Neural cell (in vitro differentiated cells): ENCODE results near the gene G6PD. TPM values are rescaled to one million over a fixed set of nuclear protein-coding genes. Genes with fewer than 3 reads are reported as not detected.
A peak's percentile ranks its signal among the peaks of the same experiment; 100 is the strongest.

Experiments used
- H2AFZ ChIP-seq: fragments of 200-600, 300-800 bp; sonication (generic), shearing (Covaris generic); 2 replicates; pipeline ENCODE4 v1.6.0; 2014; ENCODE audit warnings: low read depth, mild to moderate bottlenecking, antibody characterized with exemption, low read length, moderate library complexity
- H3F3A ChIP-seq: fragments of 200-600 bp; shearing (Covaris generic); 2 replicates; pipeline ENCODE4 v1.6.1; 2016; ENCODE audit warnings: mild to moderate bottlenecking, moderate library complexity, mixed read lengths, antibody characterized with exemption, low read length; ENCODE audit not compliant: insufficient read depth, poor library complexity, severe bottlenecking
- H3K27ac ChIP-seq: fragments of 200-600, 300-800 bp; sonication (generic), shearing (Covaris generic); 2 replicates; pipeline ENCODE4 v1.5.1; 2014; ENCODE audit warnings: mild to moderate bottlenecking, low read length, moderate library complexity
- H3K27me3 ChIP-seq: fragments of 300-800, 200-600 bp; sonication (generic), shearing (Covaris generic); 2 replicates; pipeline ENCODE4 v1.6.0; 2014; ENCODE audit warnings: mild to moderate bottlenecking, low read depth, low read length, moderate library complexity; ENCODE audit not compliant: insufficient read depth
- H3K36me3 ChIP-seq: fragments of 300-800, 200-600 bp; sonication (generic), shearing (Covaris generic); 2 replicates; pipeline ENCODE4 v1.5.1; 2014; ENCODE audit warnings: mild to moderate bottlenecking, antibody characterized with exemption, low read length, moderate library complexity; ENCODE audit not compliant: insufficient read depth
- H3K4me2 ChIP-seq: fragments of 300-800, 200-600 bp; sonication (generic), shearing (Covaris generic); 2 replicates; pipeline ENCODE4 v1.6.0; 2014; ENCODE audit warnings: mild to moderate bottlenecking, low read length
- H3K4me3 ChIP-seq: fragments of 300-800, 200-600 bp; sonication (generic), shearing (Covaris generic); 2 replicates; pipeline ENCODE4 v1.5.1; 2014; ENCODE audit warnings: mild to moderate bottlenecking, low read length, moderate library complexity
- H3K79me2 ChIP-seq: fragments of 200-600 bp; shearing (Covaris generic); replicated peaks from 2 replicates; pipeline ENCODE4 v1.6.0; 2014; ENCODE audit warnings: mild to moderate bottlenecking, low read length, moderate library complexity; ENCODE audit not compliant: insufficient read depth
- H3K9ac ChIP-seq: fragments of 300-800, 200-600 bp; sonication (generic), shearing (Covaris generic); 2 replicates; pipeline ENCODE4 v1.6.1; 2016; ENCODE audit warnings: mild to moderate bottlenecking, low read length, mixed read lengths
- H3K9me2 ChIP-seq: fragments of 200-600 bp; shearing (Covaris generic); 2 replicates; pipeline ENCODE4 v1.6.1; 2016; ENCODE audit warnings: mild to moderate bottlenecking, low read length, mixed read lengths; ENCODE audit not compliant: insufficient read depth
- H3K9me3 ChIP-seq: fragments of 200-600, 300-800 bp; sonication (generic), shearing (Covaris generic); 2 replicates; pipeline ENCODE4 v1.6.1; 2016; ENCODE audit warnings: mild to moderate bottlenecking, mixed run types, low read length, moderate library complexity, mixed read lengths
- H4K20me1 ChIP-seq: fragments of 200-600 bp; shearing (Covaris generic); 2 replicates; pipeline ENCODE4 v1.6.1; 2016; ENCODE audit warnings: mild to moderate bottlenecking, mixed run types; ENCODE audit not compliant: insufficient read depth
- CTCF ChIP-seq: fragments of 450-650 bp; IDR thresholded peaks from 2 replicates; pipeline ENCODE4 v1.5.1; 2014; ENCODE audit warnings: antibody characterized with exemption, mild to moderate bottlenecking, moderate library complexity; ENCODE audit not compliant: poor library complexity, severe bottlenecking
- EP300 ChIP-seq: fragments of 450-650 bp; conservative IDR thresholded peaks from 2 replicates; pipeline ENCODE4 v1.6.1; 2014; ENCODE audit warnings: antibody characterized with exemption, mild to moderate bottlenecking, moderate library complexity; ENCODE audit not compliant: poor library complexity, severe bottlenecking
- EZH2 ChIP-seq: fragments of 200-600, 300-800 bp; shearing (Covaris generic), sonication (generic); IDR thresholded peaks from 2 replicates; pipeline ENCODE4 v1.6.1; 2014; ENCODE audit warnings: antibody characterized with exemption, low read length, borderline replicate concordance, mild to moderate bottlenecking; ENCODE audit not compliant: insufficient read depth, poor library complexity, severe bottlenecking
- MXI1 ChIP-seq: fragments of 450-650 bp; conservative IDR thresholded peaks from 2 replicates; pipeline ENCODE4 v1.6.1; 2014; ENCODE audit warnings: antibody characterized with exemption, mild to moderate bottlenecking; ENCODE audit not compliant: poor library complexity, severe bottlenecking
- POLR2AphosphoS5 ChIP-seq: IDR thresholded peaks from 2 replicates; pipeline ENCODE4 v1.6.1; 2012
- RAD21 ChIP-seq: fragments of 450-650 bp; conservative IDR thresholded peaks from 2 replicates; pipeline ENCODE4 v1.6.1; 2014; ENCODE audit warnings: antibody characterized with exemption, mild to moderate bottlenecking, moderate library complexity
- REST ChIP-seq: IDR thresholded peaks from 2 replicates; pipeline ENCODE4 v1.6.1; 2012; ENCODE audit warnings: borderline replicate concordance
- SMC3 ChIP-seq: fragments of 450-650 bp; conservative IDR thresholded peaks from 2 replicates; pipeline ENCODE4 v1.6.1; 2014; ENCODE audit warnings: antibody characterized with exemption, mild to moderate bottlenecking, moderate library complexity; ENCODE audit not compliant: poor library complexity
- TAF1 ChIP-seq: IDR thresholded peaks from 2 replicates; pipeline ENCODE4 v1.6.1; 2012; ENCODE audit warnings: low read depth
- polyA plus RNA-seq: library from polyadenylated mRNA; depleted of rRNA; stranded (reverse); fragments of >200 nt; gene quantifications from 2 replicates; pipeline ENCODE4 v1.2.3, GENCODE V29; 2014

Gene G6PD
- polyA plus RNA-seq, 1 donor from 2014 or later = 18.8 TPM

GRCh38 chrX:154549766-154550165 lies 3.1 kb upstream of the G6PD start:
- Histone ChIP-seq H3K36me3 (no peaks in the 10 kb centered on the region), H3K27me3 (no peaks in the 10 kb centered on the region), H3K9me3 (no peaks in the 10 kb centered on the region), H3K27ac (no peak overlapping the region), H3K9ac (no peak overlapping the region), H3F3A (no peaks in the 10 kb centered on the region), H3K4me2 (no peak overlapping the region), H3K79me2 (peaks cover 10% of the 10 kb centered on the region), H3K9me2 (no peaks in the 10 kb centered on the region), H2AFZ (no peak overlapping the region), H3K4me3 (no peak overlapping the region), H4K20me1 (no peaks in the 10 kb centered on the region)
- no peak for TF ChIP-seq EZH2
- TF ChIP-seq POLR2AphosphoS5 = no peak
- TF ChIP-seq CTCF = no peak
- no peak for TF ChIP-seq RAD21
- TF ChIP-seq REST = no peak
- no peak for TF ChIP-seq SMC3
- no peak for TF ChIP-seq TAF1
- TF ChIP-seq EP300 = no peak
- no peak for TF ChIP-seq MXI1

GRCh38 chrX:154548028-154548316 lies 1.3 kb upstream of the G6PD start:
- Histone ChIP-seq H4K20me1 (no peaks in the 10 kb centered on the region), H3K36me3 (no peaks in the 10 kb centered on the region), H3K9me2 (no peaks in the 10 kb centered on the region), H3K27ac (peak overlapping the region; percentile 88), H3K27me3 (no peaks in the 10 kb centered on the region), H3K9ac (peak overlapping the region; percentile 85), H2AFZ (no peak overlapping the region), H3K4me3 (peak overlapping the region; percentile 81), H3K79me2 (peaks cover 10% of the 10 kb centered on the region), H3K4me2 (peak overlapping the region; percentile 35), H3K9me3 (no peaks in the 10 kb centered on the region), H3F3A (no peaks in the 10 kb centered on the region)
- TF ChIP-seq CTCF (no peak), EP300 (no peak), EZH2 (no peak), REST (no peak), TAF1 (no peak), POLR2AphosphoS5 (no peak), SMC3 (no peak), MXI1 (no peak), RAD21 (no peak)
